GM12891 (cell line): ENCODE data around the gene COL6A2.

ENCODE experiments used
- DNase-seq: peaks from one replicate; pipeline ENCODE4 v3.0.0; 2011; ENCODE audit warnings: low spot score; ENCODE audit not compliant: insufficient read length
- FAIRE-seq: peaks from 2 replicates; lab custom pipeline; 2011; peaks lifted over from hg19 to GRCh38; lab: Jason Lieb, UNC
- PAX5 ChIP-seq: IDR thresholded peaks from 2 replicates; pipeline ENCODE4 v1.6.1; 2011; ENCODE audit warnings: low read length, moderate library complexity, mild to moderate bottlenecking; ENCODE audit not compliant: insufficient read depth, severe bottlenecking
- POLR2A ChIP-seq: IDR thresholded peaks from 2 replicates; pipeline ENCODE4 v1.6.1; 2011; ENCODE audit warnings: low read depth, low read length, control low read depth
- POLR2AphosphoS5 ChIP-seq: IDR thresholded peaks from 2 replicates; pipeline ENCODE4 v1.6.1; 2011; ENCODE audit warnings: low read depth, low read length, control low read depth
- POU2F2 ChIP-seq: IDR thresholded peaks from 2 replicates; pipeline ENCODE4 v1.6.1; 2011; ENCODE audit warnings: low read depth, mild to moderate bottlenecking, control low read depth, low read length, moderate library complexity
- SPI1 ChIP-seq: IDR thresholded peaks from 2 replicates; pipeline ENCODE4 v1.6.1; 2011; ENCODE audit warnings: low read depth, low read length, control low read depth
- TAF1 ChIP-seq: IDR thresholded peaks from 2 replicates; pipeline ENCODE4 v1.6.1; 2011; ENCODE audit warnings: low read depth, low read length, control low read depth

The COL6A2 gene

GRCh38 chr21:46092811-46093667, 4.9 kb upstream of the COL6A2 start:
- no peak for FAIRE-seq

DNA sequence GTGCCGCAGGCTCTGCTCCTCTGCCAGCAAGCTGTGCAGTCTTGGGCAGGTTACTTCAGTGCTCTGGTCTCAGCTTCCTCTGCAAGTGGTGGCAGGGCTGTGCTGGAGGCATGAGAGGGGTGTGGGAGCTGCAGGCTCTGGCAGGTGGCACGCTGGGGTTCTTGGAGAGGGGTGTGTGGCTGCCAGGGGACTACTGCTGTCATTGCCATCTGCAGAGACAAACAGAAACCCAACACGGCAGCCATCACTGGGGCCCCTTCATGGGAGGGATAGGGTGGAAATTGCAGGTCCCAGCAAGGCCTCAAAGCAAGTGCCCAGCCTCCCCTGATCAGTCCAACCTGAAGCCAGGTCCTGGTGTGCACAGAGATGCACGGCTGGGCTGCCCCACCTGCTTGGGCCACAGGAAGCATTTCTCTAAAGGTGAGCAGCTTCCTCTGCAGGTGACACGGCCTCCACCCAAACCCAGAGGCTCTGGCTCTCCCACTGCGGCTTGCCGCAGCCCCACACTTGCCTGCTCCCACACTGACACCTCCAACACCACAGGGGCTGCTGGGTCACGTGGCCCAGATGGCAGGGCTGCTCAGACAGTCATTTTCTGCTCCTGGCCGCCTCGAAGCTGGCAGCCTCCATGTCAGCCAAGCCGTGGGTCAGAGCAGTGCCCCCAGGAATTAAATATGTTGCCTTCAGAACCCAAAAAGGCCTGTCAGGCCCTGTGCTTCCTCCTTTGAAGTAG, 4.1 kb upstream of the COL6A2 start:
- FAIRE-seq (no peak), DNase-seq (no peak)
- no peak for TF ChIP-seq PAX5
- no peak for TF ChIP-seq POLR2AphosphoS5

More at GRCh38 chr21:46092811-46093667, 4.9 kb upstream of the COL6A2 start:
- DNase-seq: no peak
- TF ChIP-seq TAF1: no peak
- TF ChIP-seq POLR2A: no peak
- no peak for TF ChIP-seq SPI1

GRCh38 chr21:46094401-46095082, 3.4 kb upstream of the COL6A2 start:
- FAIRE-seq (no peak), DNase-seq (no peak)
- TF ChIP-seq SPI1 (no peak), POU2F2 (no peak), POLR2AphosphoS5 (no peak), TAF1 (no peak), POLR2A (no peak), PAX5 (no peak)

- no peak for FAIRE-seq
- DNase-seq: no peak
- TF ChIP-seq PAX5 (no peak), POLR2AphosphoS5 (no peak), POLR2A (no peak), SPI1 (no peak), POU2F2 (no peak), TAF1 (no peak)
Measured at GRCh38 chr21:46095083-46095719, 2.7 kb upstream of the COL6A2 start.

DNA sequence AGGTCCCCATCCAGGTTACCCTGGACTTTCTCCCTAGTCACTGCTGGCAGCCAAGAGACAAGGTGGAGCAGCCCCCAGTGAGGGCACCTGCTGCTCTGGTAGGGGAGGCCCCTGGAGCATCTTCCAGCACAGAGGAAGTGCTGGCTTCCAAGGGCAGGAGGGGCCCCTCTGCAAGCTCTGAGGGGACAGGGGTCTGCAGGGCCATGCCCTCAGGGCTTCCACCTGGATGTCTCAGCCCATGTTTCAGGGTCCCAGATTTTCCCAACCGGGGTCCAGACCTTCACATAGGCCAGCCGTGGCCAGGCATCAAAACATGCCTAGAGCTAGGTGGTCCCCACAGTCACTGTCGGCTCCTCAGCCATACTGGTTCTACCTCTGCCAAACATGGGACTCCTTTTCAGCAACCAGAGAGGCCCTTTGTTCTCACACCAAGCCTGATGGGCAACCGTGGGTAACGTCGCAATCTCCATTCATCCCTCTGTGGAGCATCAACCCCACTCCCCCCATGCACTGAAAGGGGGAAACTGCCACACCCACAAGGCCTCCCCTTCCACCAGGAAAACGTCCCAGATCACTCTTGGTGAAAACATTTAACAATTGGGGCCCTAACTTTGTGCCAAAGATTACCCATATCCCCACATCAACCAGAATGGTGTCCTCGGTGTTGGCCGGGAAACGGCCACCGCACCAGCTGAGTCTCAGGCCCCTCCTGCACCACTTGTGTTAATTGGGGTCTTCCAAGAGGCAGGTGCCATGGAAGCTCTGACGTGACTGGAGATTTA, 1.9 kb upstream of the COL6A2 start:
- DNase-seq (no peak), FAIRE-seq (no peak)
- TF ChIP-seq SPI1 (no peak), TAF1 (no peak), POLR2A (no peak), POLR2AphosphoS5 (no peak), POU2F2 (no peak), PAX5 (no peak)

DNA sequence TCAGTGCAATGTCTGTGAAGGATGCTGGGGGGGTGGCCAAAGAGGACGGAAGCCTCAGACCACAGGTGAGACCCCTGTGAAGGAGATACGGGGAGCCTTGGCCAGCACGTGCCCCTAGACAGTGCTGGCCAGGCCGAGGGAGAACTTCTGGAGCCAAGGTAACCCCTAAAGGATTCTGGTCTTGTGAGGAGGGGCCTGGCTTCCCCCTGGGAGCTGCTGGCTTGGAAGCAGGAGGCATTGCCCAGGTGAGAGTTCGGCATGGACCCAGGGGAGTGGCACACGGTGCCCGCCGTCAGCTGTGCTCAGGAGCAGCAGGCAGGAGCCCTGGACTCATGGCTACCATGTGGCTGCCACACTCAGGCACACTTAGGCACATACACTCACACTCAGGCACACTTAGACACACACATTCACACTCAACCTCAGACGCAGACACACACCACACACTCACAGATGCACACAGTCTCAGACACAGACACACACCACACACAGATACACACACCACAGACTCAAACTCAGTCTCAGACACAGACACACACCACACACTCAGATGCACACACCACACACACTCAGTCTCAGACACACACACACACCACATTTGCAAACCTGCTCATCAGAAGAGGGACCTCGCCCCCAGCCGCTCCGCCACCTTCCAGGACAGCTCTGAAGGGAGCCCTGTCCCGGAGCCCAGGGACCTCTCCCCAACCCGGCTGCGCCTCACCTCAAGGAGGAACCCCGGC, 1.1 kb upstream of the COL6A2 start:
- DNase-seq (no peak), FAIRE-seq (peak; percentile 43)

DNA sequence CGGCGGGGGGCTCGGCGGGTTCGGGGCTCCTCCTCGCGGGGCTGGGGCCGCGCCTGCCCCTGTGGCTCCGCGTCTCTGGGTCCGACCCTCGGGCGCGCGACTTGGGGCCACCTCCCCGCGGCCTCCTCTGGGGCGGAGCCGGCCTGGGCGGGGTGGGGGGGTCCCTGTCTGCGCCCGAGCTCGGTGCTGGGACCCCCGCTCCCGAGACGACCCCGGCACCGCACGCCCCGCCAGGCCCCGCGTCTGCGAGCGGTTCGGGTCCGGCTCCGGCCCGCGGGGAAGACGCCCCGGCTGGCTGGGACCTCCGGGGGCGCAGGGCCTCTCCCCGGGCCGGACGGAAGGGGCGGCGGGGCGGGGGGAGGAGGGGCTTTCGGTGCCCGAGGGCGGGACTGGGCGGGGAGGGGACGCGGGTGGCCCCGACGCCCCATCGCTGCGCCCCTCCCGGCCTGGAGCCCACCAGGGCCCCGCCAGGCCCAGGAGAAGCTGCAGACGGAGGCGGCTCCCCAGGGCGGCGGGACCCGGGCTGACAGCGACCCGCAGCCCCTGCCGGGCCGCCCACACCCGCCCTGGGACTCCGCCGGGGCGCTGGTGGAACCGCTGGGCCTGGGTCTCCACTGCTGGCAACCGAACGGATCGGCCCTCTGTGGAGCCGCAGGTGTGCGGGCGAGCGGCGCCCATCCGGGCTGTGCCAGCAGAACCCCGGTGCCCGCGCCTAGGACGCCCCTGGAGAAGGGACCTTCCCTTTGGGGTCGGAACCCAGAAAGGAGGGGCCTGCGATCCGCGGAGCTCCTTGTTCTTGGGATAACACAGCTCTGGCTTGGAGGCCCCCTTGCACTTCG, 610 bp downstream of the COL6A2 start:
- TF ChIP-seq TAF1: no peak
- no peak for TF ChIP-seq POU2F2
- DNase-seq (peak; percentile 26), FAIRE-seq (no peak)

More for the DNA sequence above, 1.1 kb upstream of the COL6A2 start:
- TF ChIP-seq POLR2A (no peak), PAX5 (no peak), POU2F2 (no peak), TAF1 (no peak), SPI1 (no peak), POLR2AphosphoS5 (no peak)

DNA sequence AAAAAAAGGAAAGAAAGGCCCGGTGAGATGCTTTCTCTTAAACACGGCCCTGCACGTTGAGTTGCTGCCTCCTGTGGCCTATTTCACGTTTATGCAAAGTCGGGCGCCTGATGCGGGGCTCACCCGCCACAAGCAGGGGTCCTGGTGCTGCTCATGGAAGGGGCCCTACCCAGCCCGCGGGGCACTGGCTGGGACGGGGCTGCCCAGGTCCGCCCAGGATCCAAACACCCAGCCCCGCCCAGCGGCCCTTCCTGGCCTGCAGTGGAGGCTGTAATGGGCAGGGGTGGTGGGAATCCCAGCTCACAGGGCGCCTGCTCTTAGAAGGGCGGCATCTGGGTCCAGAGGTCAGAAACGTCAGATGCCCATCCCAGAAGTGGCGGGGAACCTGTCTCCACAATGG, 1.6 kb downstream of the COL6A2 start:
- peak; percentile 10 for DNase-seq
- TF ChIP-seq POU2F2: no peak
- no peak for TF ChIP-seq POLR2A
- no peak for TF ChIP-seq SPI1
- no peak for TF ChIP-seq POLR2AphosphoS5
- TF ChIP-seq PAX5: no peak
- no peak for TF ChIP-seq TAF1
- no peak for FAIRE-seq
